ENCODE results near the gene BCL2A1. TPM values are rescaled to one million over a fixed set of nuclear protein-coding genes. Genes with fewer than 3 reads are reported as not detected.

Gene BCL2A1
- total RNA-seq, 1 experiment from 2014 or later = not detected

DNA sequence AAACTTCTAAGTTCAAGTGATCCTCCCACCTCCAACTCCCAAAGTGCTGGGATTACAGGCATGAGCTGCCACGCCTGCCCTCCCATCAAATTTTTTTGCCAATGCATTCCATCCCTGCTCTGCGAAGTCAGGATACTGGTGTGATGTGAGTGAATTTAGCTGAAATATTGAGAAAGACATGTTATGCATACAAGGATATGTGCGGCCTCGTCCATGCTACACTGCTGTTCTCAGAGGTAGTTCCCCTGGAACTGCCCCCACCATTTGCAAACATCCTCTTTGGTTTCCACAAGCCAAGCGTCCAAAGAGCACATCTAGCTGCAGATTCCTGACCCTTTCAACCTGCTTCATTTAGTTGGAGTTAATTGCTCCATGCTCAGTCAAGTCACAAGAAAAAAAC is 36.5 kb upstream of the BCL2A1 start:
- H2BK15ac ChIP-seq (ENCODE audit: low read depth, low read length) = no peak overlapping the region
- no peak overlapping the region for H3K9ac ChIP-seq (ENCODE audit: extremely low read depth, insufficient read length, low read length)
- H3K27ac ChIP-seq (ENCODE audit: insufficient read length, low read depth, low read length) = no peak overlapping the region
- H3K9me3 ChIP-seq (ENCODE audit: control insufficient read depth, low read depth, low read length) = no peaks in the 10 kb centered on the region
- no CpG with 5 or more reads among the region's 5 CpGs for WGBS (ENCODE audit: extremely low coverage, insufficient read length, low lambda C conversion rate)
- H2AFZ ChIP-seq (ENCODE audit: low read length) = no peak overlapping the region
- H3K79me1 ChIP-seq (ENCODE audit: insufficient read depth, low read depth, low read length, poor library complexity, severe bottlenecking) = no peaks in the 10 kb centered on the region
- H3K18ac ChIP-seq (ENCODE audit: insufficient read length, low read depth, low read length) = no peak overlapping the region
- H2BK12ac ChIP-seq (ENCODE audit: insufficient read length, low read depth, low read length) = no peak overlapping the region
- peaks cover 0 to 4% (median 0%) of the 10 kb centered on the region in 3 experiments; a peak in 2 of 7 replicates for H3K36me3 Mint-ChIP-seq (ENCODE audit: insufficient read depth in 1 of 3, low read depth in 3 of 3)
- peaks cover 4% of the 10 kb centered on the region; the same call in 1 of the 2 replicates for H3K27me3 Mint-ChIP-seq (ENCODE audit: low read depth)
- H3K4me3 Mint-ChIP-seq = no peak overlapping the region; a peak in 1 of 5 replicates
- H3K23ac ChIP-seq (ENCODE audit: insufficient read length, low read depth, low read length) = no peak overlapping the region
- DNase-seq = no peak
- H3K79me2 ChIP-seq (ENCODE audit: insufficient read depth, low read length) = no peaks in the 10 kb centered on the region
- H3K27ac Mint-ChIP-seq = peak overlapping the region in 1 of 3 experiments; percentile 90; a peak in 1 of 7 replicates
- H3K14ac ChIP-seq (ENCODE audit: insufficient read depth, low read length) = no peak overlapping the region
- no peak overlapping the region for H2BK120ac ChIP-seq (ENCODE audit: low read depth, low read length, poor library complexity, severe bottlenecking)
- no peak overlapping the region for H4K8ac ChIP-seq (replicated peaks; ENCODE audit: insufficient read length, low read depth, low read length)
- no peak overlapping the region for H3K4me2 ChIP-seq (ENCODE audit: insufficient read depth, insufficient read length, low read length)
- H2BK5ac ChIP-seq (ENCODE audit: insufficient read length, low read length) = no peak overlapping the region
- H3K4ac ChIP-seq (ENCODE audit: low read depth, low read length) = no peak overlapping the region
- no peak overlapping the region for H4K5ac ChIP-seq (ENCODE audit: insufficient read length, low read depth, low read length)
- no peak overlapping the region for H3K56ac ChIP-seq (ENCODE audit: insufficient read length, low read depth, low read length)
- H4K20me1 ChIP-seq (ENCODE audit: control insufficient read depth, insufficient read depth, insufficient read length) = no peaks in the 10 kb centered on the region
- H2AK5ac ChIP-seq (ENCODE audit: insufficient read length, low read length) = no peak overlapping the region
- no peaks in the 10 kb centered on the region; a peak in 2 of 5 replicates for H3K9me3 Mint-ChIP-seq
- H3K27me3 ChIP-seq (ENCODE audit: insufficient read depth, low read length) = no peaks in the 10 kb centered on the region
- H2BK20ac ChIP-seq (ENCODE audit: low read depth, low read length, poor library complexity, severe bottlenecking) = no peak overlapping the region
- H3K23me2 ChIP-seq (ENCODE audit: insufficient read length, low read depth, low read length, poor library complexity, severe bottlenecking) = no peaks in the 10 kb centered on the region
- no peak overlapping the region for H4K91ac ChIP-seq (ENCODE audit: insufficient read length, low read depth, low read length)
- no peak for TF ChIP-seq CTCF (conservative IDR thresholded peaks at IDR 0.05)
- H3K4me1 ChIP-seq (ENCODE audit: insufficient read depth, low read length) = no peaks in the 10 kb centered on the region
- no peak overlapping the region for H3T11ph ChIP-seq (ENCODE audit: low read length)
- peaks cover 6 to 9% of the 10 kb centered on the region in 2 experiments; a peak in 3 of 4 replicates for H3K4me1 Mint-ChIP-seq
